Measurements from ENCODE around the gene UCHL3.

The UCHL3 gene

DNA sequence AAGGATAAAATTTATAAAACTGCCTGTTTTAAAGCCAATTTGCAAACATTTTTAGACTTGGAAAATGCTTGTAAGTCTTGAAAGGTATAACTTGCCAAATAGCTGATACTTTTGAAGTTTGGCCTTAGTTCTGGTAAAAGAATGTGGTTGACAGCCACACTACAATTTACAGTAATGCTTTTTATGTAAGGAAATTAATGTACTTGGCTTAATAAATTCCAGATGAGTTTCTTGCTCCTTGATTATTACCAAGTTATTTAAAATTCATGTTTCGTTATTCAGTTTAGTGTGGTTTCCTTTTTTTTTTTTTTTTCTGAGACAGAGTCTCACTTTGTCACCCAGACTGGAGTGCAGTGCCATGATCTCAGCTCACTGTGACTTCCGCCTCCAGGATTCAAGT lies 101.4 kb downstream of the UCHL3 start:
- Histone ChIP-seq H3K36me3 (ENCODE audit: insufficient read depth, low read length) (peaks cover 80% of the 10 kb centered on the region), H3K9ac (ENCODE audit: low read depth, low read length) (no peak overlapping the region)

DNA sequence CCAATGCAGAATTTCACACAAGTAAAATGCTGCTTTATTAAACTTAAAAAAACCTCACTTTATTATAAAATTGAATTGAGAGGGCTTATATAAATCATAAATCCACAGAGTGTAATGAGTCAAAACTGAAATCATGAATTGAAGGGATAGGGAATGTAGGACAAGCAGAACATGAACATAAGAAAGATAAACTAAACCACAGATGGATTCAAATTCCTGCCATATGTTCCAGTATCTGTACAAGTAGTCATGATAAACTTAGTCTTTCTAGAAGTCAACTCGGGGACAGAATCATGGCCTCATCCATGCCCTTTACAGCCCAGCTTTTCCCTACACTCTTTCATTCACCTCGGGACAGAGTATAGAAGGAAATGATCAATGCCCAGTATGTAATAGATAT lies 103.1 kb downstream of the UCHL3 start:
- H3K9ac ChIP-seq (ENCODE audit: low read depth, low read length) = no peak overlapping the region
- H3K4me3 ChIP-seq (ENCODE audit: low read length) = no peak overlapping the region
- no peaks in the 10 kb centered on the region for H3K9me3 ChIP-seq (replicated peaks; ENCODE audit: low read length)
- H3K27me3 ChIP-seq (ENCODE audit: control insufficient read depth, insufficient read depth, low read length) = no peaks in the 10 kb centered on the region
- peaks cover 34% of the 10 kb centered on the region for H3K4me1 ChIP-seq (ENCODE audit: control insufficient read depth, insufficient read depth, low read length)
- peaks cover 75% of the 10 kb centered on the region for H3K36me3 ChIP-seq (ENCODE audit: insufficient read depth, low read length)
- H3K4me2 ChIP-seq (ENCODE audit: low read length) = no peak overlapping the region

More for the DNA sequence above, 101.4 kb downstream of the UCHL3 start:
- Histone ChIP-seq H3K4me2 (ENCODE audit: low read length) (no peak overlapping the region), H3K9me3 (replicated peaks; ENCODE audit: low read length) (no peaks in the 10 kb centered on the region), H3K4me3 (ENCODE audit: low read length) (no peak overlapping the region), H3K27me3 (ENCODE audit: control insufficient read depth, insufficient read depth, low read length) (no peaks in the 10 kb centered on the region), H3K4me1 (ENCODE audit: control insufficient read depth, insufficient read depth, low read length) (peaks cover 33% of the 10 kb centered on the region)
